WTC11 (cell line): ENCODE measurements around the gene PCDH19. TPM values are rescaled to one million over a fixed set of nuclear protein-coding genes. Genes with fewer than 3 reads are reported as not detected.

Experiments used
- ATAC-seq: fragments of 200-7000 bp; cut with Tn5 transposase; 2 replicates; pipeline ENCODE4 v1.10.0; 2021; ENCODE audit warnings: mild to moderate bottlenecking, moderate library complexity
- CTCF ChIA-PET: fragments of 300-600 bp; sonication (Branson Sonifier 250); formaldehyde crosslinking; loops from one replicate; lab custom pipeline; 2021; ENCODE audit warnings: antibody characterized with exemption; lab: Charles Lee
- POLR2A ChIA-PET: fragments of 350-600 bp; sonication (Branson Sonifier 250); formaldehyde crosslinking; loops from one replicate; lab custom pipeline; 2021; ENCODE audit warnings: antibody characterized with exemption; lab: Charles Lee
- DNase-seq: peaks from one replicate; pipeline ENCODE4 v3.0.0; 2021; ENCODE audit warnings: low spot score
- H3K27ac Mint-ChIP-seq: 2 replicates; pipeline ENCODE4 v1.8.0; 2021; ENCODE audit warnings: mixed read lengths
- H3K27me3 Mint-ChIP-seq: 2 replicates; pipeline ENCODE4 v1.8.0; 2021; ENCODE audit warnings: low read depth, mild to moderate bottlenecking, moderate library complexity, mixed read lengths
- H3K36me3 Mint-ChIP-seq: 2 replicates; pipeline ENCODE4 v1.8.0; 2021; ENCODE audit warnings: mixed read lengths
- H3K4me1 Mint-ChIP-seq: 2 replicates; pipeline ENCODE4 v1.8.0; 2022; ENCODE audit warnings: mixed read lengths
- H3K4me3 Mint-ChIP-seq: 2 replicates; pipeline ENCODE4 v1.8.0; 2021; ENCODE audit warnings: mild to moderate bottlenecking, moderate library complexity, mixed read lengths
- H3K9me3 Mint-ChIP-seq: 2 replicates; pipeline ENCODE4 v1.8.0; 2021; ENCODE audit warnings: mixed read lengths
- AR ChIP-seq: fragments of 250-450 bp; sonication (Bioruptor Pico); IDR thresholded peaks from 2 replicates; pipeline ENCODE4 v1.9.0; 2021; ENCODE audit warnings: mild to moderate bottlenecking
- CBFB ChIP-seq: sonication (generic); formaldehyde crosslinking; IDR thresholded peaks from 2 replicates; pipeline ENCODE4 v1.8.1; 2022; ENCODE audit warnings: mild to moderate bottlenecking, low read depth, missing genetic modification reagents
- CDX4 ChIP-seq: fragments of 250-450 bp; sonication (Bioruptor Pico); IDR thresholded peaks from 2 replicates; pipeline ENCODE4 v1.9.0; 2021; ENCODE audit warnings: moderate library complexity, mild to moderate bottlenecking, inconsistent platforms, borderline replicate concordance
- CREB1 ChIP-seq: sonication (generic); formaldehyde crosslinking; IDR thresholded peaks from 2 replicates; pipeline ENCODE4 v1.8.0; 2023; ENCODE audit warnings: mild to moderate bottlenecking, missing genetic modification reagents
- CREM ChIP-seq: sonication (generic); formaldehyde crosslinking; IDR thresholded peaks from 2 replicates; pipeline ENCODE4 v1.8.1; 2022; ENCODE audit warnings: mild to moderate bottlenecking, missing genetic modification reagents, moderate library complexity
- ESRRA ChIP-seq: sonication (generic); formaldehyde crosslinking; IDR thresholded peaks from 2 replicates; pipeline ENCODE4 v1.8.1; 2022; ENCODE audit warnings: mild to moderate bottlenecking, missing genetic modification reagents, borderline replicate concordance
- ETV6 ChIP-seq: sonication (generic); formaldehyde crosslinking; IDR thresholded peaks from 2 replicates; pipeline ENCODE4 v1.8.1; 2022; ENCODE audit warnings: mild to moderate bottlenecking, missing genetic modification reagents
- FOXJ3 ChIP-seq: sonication (generic); formaldehyde crosslinking; IDR thresholded peaks from 2 replicates; pipeline ENCODE4 v1.9.0; 2021; ENCODE audit warnings: missing genetic modification reagents, mild to moderate bottlenecking, borderline replicate concordance
- FOXK1 ChIP-seq: sonication (generic); formaldehyde crosslinking; IDR thresholded peaks from 2 replicates; pipeline ENCODE4 v1.8.0; 2022; ENCODE audit warnings: mild to moderate bottlenecking, moderate library complexity, missing genetic modification reagents
- HMGXB4 ChIP-seq: sonication (generic); formaldehyde crosslinking; IDR thresholded peaks from 2 replicates; pipeline ENCODE4 v1.8.1; 2023; ENCODE audit warnings: mild to moderate bottlenecking, moderate library complexity, missing genetic modification reagents
- JUN ChIP-seq: sonication (generic); formaldehyde crosslinking; IDR thresholded peaks from 2 replicates; pipeline ENCODE4 v1.8.0; 2023; ENCODE audit warnings: mild to moderate bottlenecking, missing genetic modification reagents
- MXD4 ChIP-seq: fragments of 250-450 bp; sonication (Bioruptor Pico); IDR thresholded peaks from 2 replicates; pipeline ENCODE4 v1.8.0; 2021; ENCODE audit warnings: mild to moderate bottlenecking, moderate library complexity, borderline replicate concordance
- STAT6 ChIP-seq: sonication (generic); formaldehyde crosslinking; conservative IDR thresholded peaks from 2 replicates; pipeline ENCODE4 v1.8.1; 2023; ENCODE audit warnings: mild to moderate bottlenecking, low read depth, missing genetic modification reagents, moderate library complexity
- ZNF263 ChIP-seq: sonication (generic); formaldehyde crosslinking; IDR thresholded peaks from 2 replicates; pipeline ENCODE4 v1.8.1; 2022; ENCODE audit warnings: low read depth, mild to moderate bottlenecking, moderate library complexity, missing genetic modification reagents
- ZNF317 ChIP-seq: sonication (generic); formaldehyde crosslinking; IDR thresholded peaks from 2 replicates; pipeline ENCODE4 v1.8.1; 2023; ENCODE audit warnings: low read depth, mild to moderate bottlenecking, moderate library complexity, missing genetic modification reagents, borderline replicate concordance
- ZNF416 ChIP-seq: fragments of 250-450 bp; sonication (Bioruptor Pico); IDR thresholded peaks from 2 replicates; pipeline ENCODE4 v1.9.0; 2021; ENCODE audit warnings: mild to moderate bottlenecking, inconsistent platforms
- total RNA-seq: library from RNA; stranded (reverse); gene quantifications from 3 replicates; pipeline ENCODE4 v1.2.3, GENCODE V29; 2021
- TF ChIP-seq, protein P1 (sequence below): sonication (generic); formaldehyde crosslinking; IDR thresholded peaks from 2 replicates; pipeline ENCODE4 v1.8.1; 2023; ENCODE audit warnings: mild to moderate bottlenecking, missing genetic modification reagents, moderate library complexity
- TF ChIP-seq, protein P2 (sequence below): fragments of 250-450 bp; sonication (Bioruptor Pico); IDR thresholded peaks from 2 replicates; pipeline ENCODE4 v1.9.0; 2021; ENCODE audit warnings: mild to moderate bottlenecking
- TF ChIP-seq, protein P3 (sequence below): sonication (generic); formaldehyde crosslinking; conservative IDR thresholded peaks from 2 replicates; pipeline ENCODE4 v1.8.1; 2022; ENCODE audit warnings: mild to moderate bottlenecking, missing genetic modification reagents

PCDH19 gene
- total RNA-seq, 1 experiment from 2014 or later: 1.5 TPM

DNA sequence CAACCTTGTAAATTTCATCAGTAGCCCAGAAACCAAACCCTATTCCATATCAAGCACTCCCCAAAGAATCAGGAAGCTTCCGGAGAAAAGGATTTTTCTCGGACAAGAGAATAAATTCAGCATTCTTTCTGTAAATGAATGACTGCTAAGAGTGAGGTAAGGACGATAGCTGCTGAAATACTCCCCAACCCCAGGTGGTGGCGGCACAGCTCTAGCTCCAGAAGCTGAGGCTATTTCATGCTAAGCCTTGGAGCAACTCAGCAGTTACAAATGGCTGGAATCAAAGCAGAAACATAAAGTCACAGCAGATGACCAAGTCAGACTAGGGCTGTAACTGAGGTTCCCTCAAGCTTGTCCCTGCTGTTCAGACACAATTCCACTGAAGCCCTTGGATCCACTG is 13.9 kb upstream of the PCDH19 start (continued):
- no peak for TF ChIP-seq STAT6 (CRISPR knock-in tag)
- no peak for TF ChIP-seq FOXJ3 (CRISPR knock-in tag)
- TF ChIP-seq FOXK1: no peak
- TF ChIP-seq MXD4 (CRISPR knock-in tag): no peak

DNA sequence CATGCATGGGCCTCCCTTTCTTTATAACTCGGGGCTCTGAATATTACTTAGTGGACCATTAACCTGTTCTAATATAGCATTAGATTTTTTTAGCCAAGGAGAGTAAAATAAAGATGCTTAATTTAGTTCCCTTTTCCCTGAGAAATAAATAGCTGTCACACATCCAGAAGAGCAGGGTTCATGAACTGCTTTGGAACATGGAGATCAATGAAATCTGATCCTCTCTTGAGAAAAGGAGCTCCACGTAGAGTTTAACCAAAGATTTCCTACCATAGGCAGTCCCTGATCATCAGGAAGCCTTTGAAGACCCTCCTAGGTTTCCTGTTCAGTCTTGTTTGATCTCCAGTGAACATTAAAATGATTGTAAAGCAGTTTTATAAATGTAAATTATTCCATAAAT is 8.5 kb upstream of the PCDH19 start:
- ChIA-PET CTCF (interaction anchor here (0.7 kb wide), 1 partner anchor 51 kb away, joined by 3 read pairs; no protein-coding TSS in a partner anchor), POLR2A (no interaction called here)
- no peaks in the 10 kb centered on the region for H3K36me3 Mint-ChIP-seq
- no peak overlapping the region for H3K4me3 Mint-ChIP-seq
- no peak overlapping the region for H3K27ac Mint-ChIP-seq
- no peaks in the 10 kb centered on the region for H3K9me3 Mint-ChIP-seq
- no peak for DNase-seq
- TF ChIP-seq ZNF416 (no peak), AR (CRISPR knock-in tag) (no peak), ETV6 (no peak)
- TF ChIP-seq, protein P1, sequence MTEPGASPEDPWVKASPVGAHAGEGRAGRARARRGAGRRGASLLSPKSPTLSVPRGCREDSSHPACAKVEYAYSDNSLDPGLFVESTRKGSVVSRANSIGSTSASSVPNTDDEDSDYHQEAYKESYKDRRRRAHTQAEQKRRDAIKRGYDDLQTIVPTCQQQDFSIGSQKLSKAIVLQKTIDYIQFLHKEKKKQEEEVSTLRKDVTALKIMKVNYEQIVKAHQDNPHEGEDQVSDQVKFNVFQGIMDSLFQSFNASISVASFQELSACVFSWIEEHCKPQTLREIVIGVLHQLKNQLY (CRISPR knock-in tag): no peak
- TF ChIP-seq, protein P2, sequence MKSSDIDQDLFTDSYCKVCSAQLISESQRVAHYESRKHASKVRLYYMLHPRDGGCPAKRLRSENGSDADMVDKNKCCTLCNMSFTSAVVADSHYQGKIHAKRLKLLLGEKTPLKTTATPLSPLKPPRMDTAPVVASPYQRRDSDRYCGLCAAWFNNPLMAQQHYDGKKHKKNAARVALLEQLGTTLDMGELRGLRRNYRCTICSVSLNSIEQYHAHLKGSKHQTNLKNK: no peak
- no peak for ATAC-seq
- H3K4me1 Mint-ChIP-seq: peaks cover 35% of the 10 kb centered on the region
- peaks cover 18% of the 10 kb centered on the region for H3K27me3 Mint-ChIP-seq

DNA sequence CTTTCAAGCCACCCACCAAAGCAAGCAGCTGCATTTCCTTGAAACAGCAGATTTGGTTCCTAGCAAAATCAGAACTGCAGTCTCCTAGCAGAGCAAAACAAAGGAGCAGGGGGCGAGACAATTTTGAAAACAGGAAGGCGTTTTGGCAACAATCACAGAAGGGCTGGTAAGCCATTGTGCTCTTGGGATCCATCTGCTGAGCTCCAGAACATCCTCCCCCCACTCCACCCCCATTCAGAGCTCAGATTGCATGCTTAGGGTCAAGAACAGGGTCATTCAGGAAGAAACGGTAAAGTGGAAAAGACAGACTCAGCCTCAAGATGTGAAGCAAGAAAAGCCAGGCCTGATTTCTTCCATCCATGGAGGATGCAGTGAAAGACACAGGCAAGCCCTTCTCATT is 7.6 kb upstream of the PCDH19 start:
- Mint-ChIP-seq H3K4me3 (no peak overlapping the region), H3K27me3 (peaks cover 27% of the 10 kb centered on the region), H3K36me3 (no peaks in the 10 kb centered on the region), H3K27ac (no peak overlapping the region), H3K4me1 (peaks cover 40% of the 10 kb centered on the region), H3K9me3 (no peaks in the 10 kb centered on the region)
- DNase-seq (no peak), ATAC-seq (peak; percentile 57)
- ChIA-PET POLR2A (no interaction called here), CTCF (interaction anchor here (0.7 to 1.2 kb wide), 3 partner anchors 29 to 94 kb away, joined by 3 to 6 read pairs (median 3); no protein-coding TSS in a partner anchor)
- TF ChIP-seq CBFB (CRISPR knock-in tag) (no peak), CDX4 (CRISPR knock-in tag) (no peak), ZNF263 (CRISPR knock-in tag) (no peak), JUN (CRISPR knock-in tag) (no peak), CREB1 (CRISPR knock-in tag) (no peak), HMGXB4 (no peak), ZNF317 (CRISPR knock-in tag) (no peak), ESRRA (no peak), CREM (CRISPR knock-in tag) (no peak)
- TF ChIP-seq, protein P3, sequence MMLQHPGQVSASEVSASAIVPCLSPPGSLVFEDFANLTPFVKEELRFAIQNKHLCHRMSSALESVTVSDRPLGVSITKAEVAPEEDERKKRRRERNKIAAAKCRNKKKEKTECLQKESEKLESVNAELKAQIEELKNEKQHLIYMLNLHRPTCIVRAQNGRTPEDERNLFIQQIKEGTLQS: no peak
